NCI-H128 (cell line): ENCODE results near the gene NCOA3.

Experiments used
- DNase-seq: peaks from one replicate; lab custom pipeline; 2025; ENCODE audit not compliant: unreplicated experiment; lab: John Stamatoyannopoulos, UW

The NCOA3 gene

DNA sequence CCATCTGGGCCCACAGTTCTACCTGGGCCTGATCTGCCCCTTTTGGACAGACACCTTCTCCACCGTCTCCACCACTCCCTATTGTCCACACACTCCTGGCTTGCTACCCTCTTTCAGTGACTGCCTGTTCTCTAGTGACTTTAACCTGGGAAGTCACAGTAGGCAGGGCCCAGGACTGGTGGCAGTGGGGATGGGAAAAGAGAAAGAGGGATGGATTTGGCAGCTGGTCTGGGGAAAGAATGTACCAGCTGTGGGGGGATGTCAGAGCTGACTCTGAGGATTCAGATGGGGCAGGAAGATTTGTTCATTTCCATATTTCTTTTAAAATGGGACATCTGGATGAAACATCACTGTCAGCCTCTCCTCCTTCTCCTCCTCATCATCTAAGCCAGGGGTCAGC lies 198.1 kb downstream of the NCOA3 start:
- DNase-seq: no peak

DNA sequence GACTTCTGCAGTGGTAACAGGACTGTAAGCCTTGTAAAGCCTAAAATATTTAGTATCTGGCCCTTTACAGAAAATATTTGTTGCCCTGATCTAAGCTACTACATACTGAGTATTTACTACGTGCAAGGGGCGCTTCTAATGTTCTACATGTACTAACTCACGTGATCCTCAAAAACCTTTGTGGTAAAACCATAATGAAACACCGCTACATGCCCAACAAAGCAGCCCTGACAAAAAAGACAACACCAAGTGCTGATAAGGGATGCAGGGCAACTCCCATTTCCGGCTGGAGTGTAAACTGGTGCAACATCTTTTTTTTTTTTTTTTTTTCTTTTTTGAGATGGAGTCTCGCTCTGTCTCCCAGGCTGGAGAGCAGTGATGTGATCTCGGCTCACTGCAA lies 198.6 kb downstream of the NCOA3 start:
- DNase-seq: no peak

DNA sequence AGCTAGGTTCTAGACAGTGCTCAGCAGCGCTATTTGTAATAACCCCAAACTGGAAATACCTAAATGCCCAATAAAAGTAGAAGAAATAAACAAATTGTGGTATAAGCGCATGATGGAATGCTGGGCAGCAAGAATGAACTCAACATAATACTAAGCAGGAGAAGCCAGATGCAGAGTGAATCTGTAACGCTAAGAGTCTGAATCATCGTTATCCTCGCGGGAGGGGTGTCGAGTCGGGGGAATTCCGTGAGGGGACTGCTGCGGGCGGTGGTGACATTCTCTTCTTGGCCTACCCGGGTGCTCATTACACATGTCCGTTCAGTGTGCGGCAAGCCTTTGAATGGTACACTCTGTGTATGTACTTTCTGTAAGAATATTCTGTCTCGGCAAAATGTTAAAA lies 199.9 kb downstream of the NCOA3 start:
- DNase-seq: no peak

DNA sequence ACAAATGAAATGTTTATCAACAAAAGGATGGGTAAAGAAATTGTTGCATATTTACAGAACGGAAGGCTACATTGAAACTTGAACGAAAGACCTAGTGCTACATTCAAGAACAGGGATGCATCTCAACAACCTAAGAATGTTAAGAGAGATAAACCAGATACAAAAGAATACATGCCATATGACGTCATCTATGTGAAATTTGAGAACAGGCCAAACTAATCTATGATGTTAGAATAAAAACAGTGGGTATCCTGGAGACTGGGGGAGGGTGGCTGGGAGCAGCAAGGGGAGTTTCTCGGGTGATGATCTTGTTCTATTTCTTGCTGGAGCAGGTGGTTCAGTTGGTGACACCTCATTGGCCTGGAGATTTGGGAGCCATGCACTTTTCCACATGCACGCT lies 202.1 kb downstream of the NCOA3 start:
- DNase-seq: no peak

DNA sequence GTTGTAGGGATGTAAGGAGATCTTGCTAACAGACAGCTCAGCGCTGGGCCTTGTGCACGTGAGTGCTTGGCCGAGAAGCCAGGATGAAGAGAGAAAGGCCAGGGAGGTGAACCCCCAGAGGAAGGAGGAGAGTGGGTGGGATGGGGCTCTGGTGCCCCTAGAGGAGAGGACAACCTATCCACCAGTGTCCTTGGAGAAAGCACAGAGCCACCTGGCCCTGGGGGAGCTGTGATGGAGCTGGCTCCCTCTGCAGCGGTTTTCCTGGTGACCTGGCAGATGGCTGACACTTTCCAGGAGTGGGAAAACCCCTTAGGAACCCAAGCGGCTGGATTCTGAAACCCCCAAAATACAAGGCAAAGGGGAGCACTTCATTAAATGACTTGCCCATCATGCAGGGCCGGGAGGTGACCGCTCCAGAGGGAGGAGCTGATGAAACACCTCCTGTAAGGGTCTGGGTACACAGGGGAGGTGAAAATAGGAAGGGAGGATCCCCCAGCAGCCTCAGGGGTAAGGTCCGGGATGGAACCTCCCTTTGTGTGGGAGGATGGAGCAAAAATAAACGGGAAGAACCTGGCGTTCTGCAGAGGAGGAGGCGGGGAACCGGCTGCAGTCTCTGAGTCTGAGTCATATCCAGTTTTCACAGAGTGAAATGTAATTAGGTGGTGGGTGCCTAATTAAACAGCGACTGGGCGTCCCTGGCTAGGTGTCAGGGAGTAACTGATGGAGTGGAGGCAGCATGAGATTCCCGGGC lies 203.2 kb downstream of the NCOA3 start:
- DNase-seq: no peak

DNA sequence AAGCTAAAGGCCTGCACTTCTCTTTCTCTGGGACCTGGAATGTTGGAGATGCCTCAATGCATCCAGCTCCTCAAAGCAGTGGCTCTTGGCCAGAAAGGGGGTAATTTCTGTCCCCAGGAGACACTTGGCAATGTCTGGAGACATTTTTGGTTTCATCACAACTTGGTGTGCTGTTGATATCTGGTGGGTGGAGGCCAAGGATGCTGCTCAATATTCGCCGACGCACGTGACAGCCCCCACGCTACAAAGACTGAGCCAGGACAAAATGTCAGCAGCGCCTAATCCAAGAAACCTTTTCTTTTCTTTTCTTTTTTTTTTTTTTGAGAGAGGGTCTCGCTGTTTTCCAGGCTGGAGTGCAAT lies 203.8 kb downstream of the NCOA3 start:
- DNase-seq: no peak

DNA sequence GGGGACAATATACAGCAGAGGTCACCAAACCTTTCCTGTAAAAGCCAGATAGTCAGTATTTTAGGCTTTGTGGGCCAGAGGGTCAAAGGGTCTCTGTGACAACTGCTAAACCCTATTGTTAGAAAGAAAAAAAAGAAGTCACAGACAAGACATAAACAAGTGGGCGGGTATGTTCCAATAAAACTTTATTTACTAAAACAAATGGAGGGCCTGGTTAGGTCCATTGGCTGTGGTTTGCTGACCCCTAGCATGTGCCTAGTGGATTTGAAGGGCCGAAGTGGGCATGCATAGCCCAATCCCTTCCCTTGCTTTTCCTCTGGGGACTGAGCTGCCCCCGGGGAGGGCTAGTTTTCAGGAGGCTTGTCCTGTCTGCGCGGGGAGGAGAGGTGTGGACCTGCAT lies 204.7 kb downstream of the NCOA3 start:
- DNase-seq: no peak
